ENCODE results near the gene WFS1. TPM values are rescaled to one million over a fixed set of nuclear protein-coding genes. Genes with fewer than 3 reads are reported as not detected.
A peak's percentile ranks its signal among the peaks of the same experiment; 100 is the strongest.

Gene WFS1
- total and polyA plus RNA-seq, 2 of the 13 experiments (the other 11 are each of a cell fraction or from before 2014, with no cell fraction given): 39.1 to 42.2 TPM

DNA sequence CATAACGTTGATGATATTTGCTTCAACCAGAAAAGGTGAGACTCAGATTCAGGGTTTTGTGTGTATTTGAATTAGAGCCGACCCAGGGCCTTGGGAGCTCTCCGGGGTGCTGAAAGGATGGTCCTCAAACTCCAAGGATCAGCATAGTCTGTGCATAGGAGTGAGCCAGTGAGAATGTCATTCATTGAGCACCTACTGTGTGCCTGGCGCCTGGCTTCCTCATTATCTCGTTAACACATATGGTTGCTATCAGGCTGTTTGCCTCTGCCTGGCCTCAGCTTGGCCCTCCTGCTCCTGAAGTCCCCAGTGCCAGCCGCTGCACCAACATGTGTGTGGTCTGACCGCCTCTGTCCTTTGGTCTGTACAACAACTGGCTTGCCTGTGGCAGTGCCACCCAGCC, 44.2 kb upstream of the WFS1 start (continued):
- TF ChIP-seq, protein P1, sequence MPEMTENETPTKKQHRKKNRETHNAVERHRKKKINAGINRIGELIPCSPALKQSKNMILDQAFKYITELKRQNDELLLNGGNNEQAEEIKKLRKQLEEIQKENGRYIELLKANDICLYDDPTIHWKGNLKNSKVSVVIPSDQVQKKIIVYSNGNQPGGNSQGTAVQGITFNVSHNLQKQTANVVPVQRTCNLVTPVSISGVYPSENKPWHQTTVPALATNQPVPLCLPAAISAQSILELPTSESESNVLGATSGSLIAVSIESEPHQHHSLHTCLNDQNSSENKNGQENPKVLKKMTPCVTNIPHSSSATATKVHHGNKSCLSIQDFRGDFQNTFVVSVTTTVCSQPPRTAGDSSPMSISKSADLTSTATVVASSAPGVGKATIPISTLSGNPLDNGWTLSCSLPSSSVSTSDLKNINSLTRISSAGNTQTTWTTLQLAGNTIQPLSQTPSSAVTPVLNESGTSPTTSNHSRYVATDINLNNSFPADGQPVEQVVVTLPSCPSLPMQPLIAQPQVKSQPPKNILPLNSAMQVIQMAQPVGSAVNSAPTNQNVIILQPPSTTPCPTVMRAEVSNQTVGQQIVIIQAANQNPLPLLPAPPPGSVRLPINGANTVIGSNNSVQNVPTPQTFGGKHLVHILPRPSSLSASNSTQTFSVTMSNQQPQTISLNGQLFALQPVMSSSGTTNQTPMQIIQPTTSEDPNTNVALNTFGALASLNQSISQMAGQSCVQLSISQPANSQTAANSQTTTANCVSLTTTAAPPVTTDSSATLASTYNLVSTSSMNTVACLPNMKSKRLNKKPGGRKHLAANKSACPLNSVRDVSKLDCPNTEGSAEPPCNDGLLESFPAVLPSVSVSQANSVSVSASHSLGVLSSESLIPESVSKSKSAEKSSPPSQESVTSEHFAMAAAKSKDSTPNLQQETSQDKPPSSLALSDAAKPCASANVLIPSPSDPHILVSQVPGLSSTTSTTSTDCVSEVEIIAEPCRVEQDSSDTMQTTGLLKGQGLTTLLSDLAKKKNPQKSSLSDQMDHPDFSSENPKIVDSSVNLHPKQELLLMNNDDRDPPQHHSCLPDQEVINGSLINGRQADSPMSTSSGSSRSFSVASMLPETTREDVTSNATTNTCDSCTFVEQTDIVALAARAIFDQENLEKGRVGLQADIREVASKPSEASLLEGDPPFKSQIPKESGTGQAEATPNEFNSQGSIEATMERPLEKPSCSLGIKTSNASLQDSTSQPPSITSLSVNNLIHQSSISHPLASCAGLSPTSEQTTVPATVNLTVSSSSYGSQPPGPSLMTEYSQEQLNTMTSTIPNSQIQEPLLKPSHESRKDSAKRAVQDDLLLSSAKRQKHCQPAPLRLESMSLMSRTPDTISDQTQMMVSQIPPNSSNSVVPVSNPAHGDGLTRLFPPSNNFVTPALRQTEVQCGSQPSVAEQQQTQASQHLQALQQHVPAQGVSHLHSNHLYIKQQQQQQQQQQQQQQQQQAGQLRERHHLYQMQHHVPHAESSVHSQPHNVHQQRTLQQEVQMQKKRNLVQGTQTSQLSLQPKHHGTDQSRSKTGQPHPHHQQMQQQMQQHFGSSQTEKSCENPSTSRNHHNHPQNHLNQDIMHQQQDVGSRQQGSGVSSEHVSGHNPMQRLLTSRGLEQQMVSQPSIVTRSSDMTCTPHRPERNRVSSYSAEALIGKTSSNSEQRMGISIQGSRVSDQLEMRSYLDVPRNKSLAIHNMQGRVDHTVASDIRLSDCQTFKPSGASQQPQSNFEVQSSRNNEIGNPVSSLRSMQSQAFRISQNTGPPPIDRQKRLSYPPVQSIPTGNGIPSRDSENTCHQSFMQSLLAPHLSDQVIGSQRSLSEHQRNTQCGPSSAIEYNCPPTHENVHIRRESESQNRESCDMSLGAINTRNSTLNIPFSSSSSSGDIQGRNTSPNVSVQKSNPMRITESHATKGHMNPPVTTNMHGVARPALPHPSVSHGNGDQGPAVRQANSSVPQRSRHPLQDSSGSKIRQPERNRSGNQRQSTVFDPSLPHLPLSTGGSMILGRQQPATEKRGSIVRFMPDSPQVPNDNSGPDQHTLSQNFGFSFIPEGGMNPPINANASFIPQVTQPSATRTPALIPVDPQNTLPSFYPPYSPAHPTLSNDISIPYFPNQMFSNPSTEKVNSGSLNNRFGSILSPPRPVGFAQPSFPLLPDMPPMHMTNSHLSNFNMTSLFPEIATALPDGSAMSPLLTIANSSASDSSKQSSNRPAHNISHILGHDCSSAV (CRISPR knock-in tag; IDR thresholded peaks at IDR 0.05; ENCODE audit: borderline replicate concordance): no peak
- no peak for TF ChIP-seq ZSCAN25 (CRISPR knock-in tag; IDR thresholded peaks at IDR 0.05)
- TF ChIP-seq BORCS8-MEF2B (CRISPR knock-in tag; IDR thresholded peaks at IDR 0.05): 0 out of 2 replicates have a peak, but pooled peaks have one; percentile 27
- TF ChIP-seq YEATS4 (CRISPR knock-in tag; IDR thresholded peaks at IDR 0.05; ENCODE audit: borderline replicate concordance): no peak
- TF ChIP-seq CHD4 (IDR thresholded peaks at IDR 0.05; ENCODE audit: borderline replicate concordance, low read length): no peak
- no peak for TF ChIP-seq MED13 (CRISPR knock-in tag; IDR thresholded peaks at IDR 0.05)
- TF ChIP-seq NFKB2 (CRISPR knock-in tag; IDR thresholded peaks at IDR 0.05; ENCODE audit: borderline replicate concordance): no peak
- TF ChIP-seq RNF2 (conservative IDR thresholded peaks at IDR 0.05; ENCODE audit: low read depth): no peak
- TF ChIP-seq SOX5 (CRISPR knock-in tag; IDR thresholded peaks at IDR 0.05; ENCODE audit: borderline replicate concordance): no peak
- no peak for TF ChIP-seq ZSCAN21 (CRISPR knock-in tag; IDR thresholded peaks at IDR 0.05; ENCODE audit: borderline replicate concordance)
- TF ChIP-seq, protein P2, sequence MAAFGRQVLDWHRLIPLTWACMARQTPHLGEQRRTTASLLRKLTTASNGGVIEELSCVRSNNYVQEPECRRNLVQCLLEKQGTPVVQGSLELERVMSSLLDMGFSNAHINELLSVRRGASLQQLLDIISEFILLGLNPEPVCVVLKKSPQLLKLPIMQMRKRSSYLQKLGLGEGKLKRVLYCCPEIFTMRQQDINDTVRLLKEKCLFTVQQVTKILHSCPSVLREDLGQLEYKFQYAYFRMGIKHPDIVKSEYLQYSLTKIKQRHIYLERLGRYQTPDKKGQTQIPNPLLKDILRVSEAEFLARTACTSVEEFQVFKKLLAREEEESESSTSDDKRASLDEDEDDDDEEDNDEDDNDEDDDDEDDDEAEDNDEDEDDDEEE (CRISPR knock-in tag; IDR thresholded peaks at IDR 0.05): no peak
- no peak for TF ChIP-seq ZNF264 (CRISPR knock-in tag; IDR thresholded peaks at IDR 0.05)
- TF ChIP-seq ZC3H4 (CRISPR knock-in tag; IDR thresholded peaks at IDR 0.05; ENCODE audit: borderline replicate concordance): no peak
- no peak for TF ChIP-seq ZNF75D (CRISPR knock-in tag; IDR thresholded peaks at IDR 0.05; ENCODE audit: borderline replicate concordance)
- TF ChIP-seq AKAP8 (CRISPR knock-in tag; IDR thresholded peaks at IDR 0.05): no peak
- peak; percentile 31; the same call in 1 of the 2 replicates for TF ChIP-seq WIZ (CRISPR knock-in tag; IDR thresholded peaks at IDR 0.05)
- no peak for TF ChIP-seq ZNF616 (CRISPR knock-in tag; IDR thresholded peaks at IDR 0.05; ENCODE audit: low read depth)
